Measurements from ENCODE around the gene DPH1.

The DPH1 gene

GRCh38 chr17:2077040-2077439 is 47.1 kb downstream of the DPH1 start:
- no peak overlapping the region for H3K4me3 ChIP-seq (ENCODE audit: severe bottlenecking)
- H3K4me1 ChIP-seq (ENCODE audit: insufficient read depth, poor library complexity, severe bottlenecking), result peaks cover 14% of the 10 kb centered on the region
- no peak for TF ChIP-seq CTCF (IDR thresholded peaks at IDR 0.05; ENCODE audit: poor library complexity, severe bottlenecking)
- H3K27me3 ChIP-seq (ENCODE audit: insufficient read depth, poor library complexity, severe bottlenecking), result no peaks in the 10 kb centered on the region
- H3K36me3 ChIP-seq (ENCODE audit: low read depth), result peaks cover 9% of the 10 kb centered on the region
- DNase-seq (ENCODE audit: low spot score), result no peak
- ATAC-seq (ENCODE audit: low read depth), result no peak
- H3K27ac ChIP-seq (ENCODE audit: poor library complexity, severe bottlenecking), result no peak overlapping the region
- H3K9me3 ChIP-seq (ENCODE audit: severe bottlenecking), result no peaks in the 10 kb centered on the region

- H3K27me3 ChIP-seq (ENCODE audit: insufficient read depth, poor library complexity, severe bottlenecking), result no peaks in the 10 kb centered on the region
- peak overlapping the region; percentile 64 for H3K27ac ChIP-seq (ENCODE audit: poor library complexity, severe bottlenecking)
- peak; percentile 91 for ATAC-seq (ENCODE audit: low read depth)
- H3K4me1 ChIP-seq (ENCODE audit: insufficient read depth, poor library complexity, severe bottlenecking), result peaks cover 22% of the 10 kb centered on the region
- H3K4me3 ChIP-seq (ENCODE audit: severe bottlenecking), result no peak overlapping the region
- H3K36me3 ChIP-seq (ENCODE audit: low read depth), result peaks cover 9% of the 10 kb centered on the region
- DNase-seq (ENCODE audit: low spot score), result no peak
- no peak for TF ChIP-seq CTCF (IDR thresholded peaks at IDR 0.05; ENCODE audit: poor library complexity, severe bottlenecking)
- no peaks in the 10 kb centered on the region for H3K9me3 ChIP-seq (ENCODE audit: severe bottlenecking)
Measured at GRCh38 chr17:2081564-2081963, 51.6 kb downstream of the DPH1 start.

DNA sequence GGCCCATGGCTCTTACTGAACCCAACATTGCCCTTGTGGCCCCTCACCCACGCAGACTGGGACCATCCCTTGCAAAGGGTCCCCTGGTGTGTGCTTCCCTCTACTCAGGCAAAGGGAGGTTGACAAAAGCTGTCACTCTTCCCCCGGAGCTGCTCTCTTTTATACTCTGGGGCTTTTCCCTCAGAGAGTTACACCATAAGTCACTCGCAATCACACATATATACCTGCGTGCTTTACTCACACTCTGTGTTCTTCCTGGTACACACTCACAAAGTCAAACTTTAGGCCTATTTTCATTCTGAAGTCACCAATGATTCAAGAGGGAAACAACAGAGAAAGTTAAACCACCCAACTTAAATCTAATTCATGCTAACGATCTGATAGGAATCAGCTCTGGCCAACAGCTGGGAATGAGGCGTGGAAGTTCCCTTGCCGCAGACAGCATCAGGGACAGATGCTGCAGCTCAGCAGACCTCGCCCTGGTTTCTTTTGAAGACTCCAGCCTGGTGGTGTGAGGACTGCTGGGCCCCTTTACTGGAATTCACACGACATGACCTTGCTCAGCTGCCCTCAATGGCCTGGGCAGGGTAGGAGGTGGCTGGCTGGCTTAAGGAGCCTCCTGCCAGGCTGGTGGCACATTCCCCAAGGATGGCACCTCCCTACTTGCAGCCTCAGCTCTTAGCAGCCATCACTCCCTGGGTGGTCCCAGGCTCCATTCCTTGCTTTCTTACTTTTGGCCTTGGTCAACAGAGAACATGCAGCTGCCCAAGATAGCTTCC is 52.2 kb downstream of the DPH1 start:
- peaks cover 9% of the 10 kb centered on the region for H3K36me3 ChIP-seq (ENCODE audit: low read depth)
- H3K9me3 ChIP-seq (ENCODE audit: severe bottlenecking), result no peaks in the 10 kb centered on the region
- H3K27me3 ChIP-seq (ENCODE audit: insufficient read depth, poor library complexity, severe bottlenecking), result no peaks in the 10 kb centered on the region
- peaks cover 22% of the 10 kb centered on the region for H3K4me1 ChIP-seq (ENCODE audit: insufficient read depth, poor library complexity, severe bottlenecking)
- H3K27ac ChIP-seq (ENCODE audit: poor library complexity, severe bottlenecking), result peak overlapping the region; percentile 64
- DNase-seq (ENCODE audit: low spot score) (no peak), ATAC-seq (ENCODE audit: low read depth) (no peak)
- H3K4me3 ChIP-seq (ENCODE audit: severe bottlenecking), result no peak overlapping the region
- TF ChIP-seq CTCF (IDR thresholded peaks at IDR 0.05; ENCODE audit: poor library complexity, severe bottlenecking), result no peak

DNA sequence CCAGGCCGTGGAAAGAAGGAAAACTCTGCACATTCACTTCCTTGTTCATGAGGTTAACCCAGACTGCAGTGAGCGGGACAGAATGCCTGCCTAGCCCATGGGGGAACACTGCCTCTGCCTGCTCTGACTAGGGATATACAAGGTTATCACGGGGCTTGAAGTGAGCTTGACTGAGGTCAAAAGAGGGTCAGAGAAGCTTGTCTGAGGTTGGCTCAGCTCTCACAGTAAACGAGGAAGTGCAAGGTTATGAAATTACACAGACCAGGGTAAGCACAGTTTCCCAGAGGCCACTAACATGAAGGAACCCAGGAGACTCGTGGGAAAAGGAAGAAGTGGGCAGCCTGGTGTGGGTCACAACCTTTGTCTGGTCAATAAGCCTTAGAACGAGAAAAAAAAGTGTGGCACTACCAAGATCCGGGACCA is 53.7 kb downstream of the DPH1 start:
- ATAC-seq (ENCODE audit: low read depth) (no peak), DNase-seq (ENCODE audit: low spot score) (no peak)
- Histone ChIP-seq H3K27me3 (ENCODE audit: insufficient read depth, poor library complexity, severe bottlenecking) (no peaks in the 10 kb centered on the region), H3K27ac (ENCODE audit: poor library complexity, severe bottlenecking) (peak overlapping the region; percentile 38), H3K36me3 (ENCODE audit: low read depth) (peaks cover 9% of the 10 kb centered on the region), H3K9me3 (ENCODE audit: severe bottlenecking) (no peaks in the 10 kb centered on the region), H3K4me1 (ENCODE audit: insufficient read depth, poor library complexity, severe bottlenecking) (peaks cover 22% of the 10 kb centered on the region), H3K4me3 (ENCODE audit: severe bottlenecking) (no peak overlapping the region)
- no peak for TF ChIP-seq CTCF (IDR thresholded peaks at IDR 0.05; ENCODE audit: poor library complexity, severe bottlenecking)

Data from RWPE2 (cell line).